COR-L47 (cell line): ENCODE results near the gene SLC8B1.

Experiments used
- DNase-seq: peaks from one replicate; lab custom pipeline; 2025; lab: John Stamatoyannopoulos, UW

Gene SLC8B1

GRCh38 chr12:113318900-113319628, 15.8 kb downstream of the SLC8B1 start:
- no peak for DNase-seq

GRCh38 chr12:113318046-113318656, 16.8 kb downstream of the SLC8B1 start:
- DNase-seq, result no peak

- DNase-seq, result no peak
Measured at GRCh38 chr12:113317122-113317521, 17.8 kb downstream of the SLC8B1 start.

- no peak for DNase-seq
Measured at GRCh38 chr12:113316155-113316554, 18.8 kb downstream of the SLC8B1 start.

GRCh38 chr12:113315358-113315757, 19.6 kb downstream of the SLC8B1 start:
- DNase-seq, result no peak

GRCh38 chr12:113314121-113314529, 20.8 kb downstream of the SLC8B1 start:
- DNase-seq, result no peak

GRCh38 chr12:113310489-113310888, 24.4 kb downstream of the SLC8B1 start:
- no peak for DNase-seq

GRCh38 chr12:113306382-113306781, 28.5 kb downstream of the SLC8B1 start:
- DNase-seq, result no peak

- DNase-seq, result no peak
Measured at GRCh38 chr12:113305281-113305856, 29.5 kb downstream of the SLC8B1 start.

- peak; percentile 13 for DNase-seq
Measured at GRCh38 chr12:113302886-113303640, 31.8 kb downstream of the SLC8B1 start.

GRCh38 chr12:113302466-113302865, 32.4 kb downstream of the SLC8B1 start:
- DNase-seq, result no peak

- DNase-seq, result no peak
Measured at GRCh38 chr12:113301811-113302210, 33.1 kb downstream of the SLC8B1 start.

- no peak for DNase-seq
Measured at GRCh38 chr12:113299619-113300237, 35.2 kb downstream of the SLC8B1 start.

- no peak for DNase-seq
Measured at GRCh38 chr12:113298861-113299545, 35.9 kb downstream of the SLC8B1 start.

- no peak for DNase-seq
Measured at GRCh38 chr12:113298472-113298817, 36.5 kb downstream of the SLC8B1 start.

GRCh38 chr12:113297621-113298471, 37.1 kb downstream of the SLC8B1 start:
- no peak for DNase-seq

- DNase-seq, result no peak
Measured at GRCh38 chr12:113297214-113297587, 37.7 kb downstream of the SLC8B1 start.

- no peak for DNase-seq
Measured at GRCh38 chr12:113296557-113297213, 38.2 kb downstream of the SLC8B1 start.

- DNase-seq, result no peak
Measured at GRCh38 chr12:113295886-113296556, 38.9 kb downstream of the SLC8B1 start.

- no peak for DNase-seq
Measured at GRCh38 chr12:113293100-113293499, 41.8 kb downstream of the SLC8B1 start.
